ENCODE results near the gene CATSPER3. TPM values are rescaled to one million over a fixed set of nuclear protein-coding genes. Genes with fewer than 3 reads are reported as not detected.

Gene CATSPER3
- polyA plus RNA-seq, 2 of the 4 experiments (the other 2 are of a cell fraction), result 0.41 to 0.74 TPM

GRCh38 chr5:135053989-135054388 is 86.3 kb downstream of the CATSPER3 start:
- TF ChIP-seq POLR2A (IDR thresholded peaks at IDR 0.05; ENCODE audit: low read length), result no peak
- TF ChIP-seq HOXB5 (CRISPR knock-in tag; IDR thresholded peaks at IDR 0.05), result no peak
- TF ChIP-seq PHF8 (IDR thresholded peaks at IDR 0.05; ENCODE audit: borderline replicate concordance, low read depth), result no peak
- no peak for TF ChIP-seq RNF2 (IDR thresholded peaks at IDR 0.05; ENCODE audit: borderline replicate concordance, low read depth)
- TF ChIP-seq USF2 (IDR thresholded peaks at IDR 0.05), result no peak
- no peak for TF ChIP-seq ZNF302 (CRISPR knock-in tag; IDR thresholded peaks at IDR 0.05)
- TF ChIP-seq SREBF2 (IDR thresholded peaks at IDR 0.05), result no peak
- no peak for TF ChIP-seq ZSCAN20 (CRISPR knock-in tag; IDR thresholded peaks at IDR 0.05)
- Histone ChIP-seq H3K4me2 (no peak overlapping the region), H3K4me3 (no peak overlapping the region), H3K4me1 (no peaks in the 10 kb centered on the region), H3K9me3 (no peaks in the 10 kb centered on the region), H3K27ac (no peak overlapping the region)
- CTCF ChIA-PET, result interaction anchor here (2.2 kb wide), 1 partner anchor 31 kb away, joined by 6 read pairs; no protein-coding TSS in a partner anchor
- POLR2A ChIA-PET, result no interaction called here
- WGBS (ENCODE audit: missing lambda C conversion rate), result 72% methylated on average over 8 of the region's 8 CpGs
- FAIRE-seq, result no peak
- no peak for DNase-seq (ENCODE audit: low read depth in 1 of 2, low spot score in 1 of 2)
- no peak for ATAC-seq

GRCh38 chr5:135054546-135054945 is 86.8 kb downstream of the CATSPER3 start:
- ChIA-PET POLR2A (no interaction called here), CTCF (interaction anchor here (2.2 kb wide), 1 partner anchor 30 kb away, joined by 6 read pairs; no protein-coding TSS in a partner anchor)
- no peak for ATAC-seq
- H3K27ac ChIP-seq, result no peak overlapping the region
- 52% methylated on average over 2 of the region's 2 CpGs for WGBS (ENCODE audit: missing lambda C conversion rate)
- H3K4me2 ChIP-seq, result no peak overlapping the region
- no peak for FAIRE-seq
- H3K4me1 ChIP-seq, result no peaks in the 10 kb centered on the region
- no peak for TF ChIP-seq HOXB5 (CRISPR knock-in tag; IDR thresholded peaks at IDR 0.05)
- TF ChIP-seq HOXA7 (CRISPR knock-in tag; IDR thresholded peaks at IDR 0.05), result no peak
- no peak for TF ChIP-seq EHF (CRISPR knock-in tag; IDR thresholded peaks at IDR 0.05)
- TF ChIP-seq HES2 (IDR thresholded peaks at IDR 0.05), result no peak
- TF ChIP-seq TP53 (CRISPR knock-in tag; IDR thresholded peaks at IDR 0.05), result no peak
- TF ChIP-seq SREBF2 (IDR thresholded peaks at IDR 0.05), result no peak
- no peak for TF ChIP-seq CHD4 (IDR thresholded peaks at IDR 0.05; ENCODE audit: borderline replicate concordance)
- TF ChIP-seq NFE2L2 (conservative IDR thresholded peaks at IDR 0.05; ENCODE audit: low read length), result no peak
- no peak for TF ChIP-seq JUNB (IDR thresholded peaks at IDR 0.05)
- no peak for TF ChIP-seq HDAC2 (IDR thresholded peaks at IDR 0.05)
- TF ChIP-seq POLR2A (IDR thresholded peaks at IDR 0.05; ENCODE audit: low read length), result no peak
- no peak for TF ChIP-seq RARB (CRISPR knock-in tag; IDR thresholded peaks at IDR 0.05)
- TF ChIP-seq CTCF (IDR thresholded peaks at IDR 0.05), result no peak
- no peak for TF ChIP-seq KDM5A (IDR thresholded peaks at IDR 0.05)
- TF ChIP-seq MAZ (IDR thresholded peaks at IDR 0.05; ENCODE audit: borderline replicate concordance, low read depth, low read length), result no peak
- TF ChIP-seq NPAS2 (CRISPR knock-in tag; IDR thresholded peaks at IDR 0.05; ENCODE audit: borderline replicate concordance), result no peak
- no peak for TF ChIP-seq MYC (IDR thresholded peaks at IDR 0.05; ENCODE audit: borderline replicate concordance, low read length)
- TF ChIP-seq ZC3H11A (IDR thresholded peaks at IDR 0.05), result no peak
- no peak for DNase-seq (ENCODE audit: low read depth in 1 of 2, low spot score in 1 of 2)
- no peak overlapping the region for H3K4me3 ChIP-seq
- no peaks in the 10 kb centered on the region for H3K9me3 ChIP-seq

- ATAC-seq (no peak), FAIRE-seq (no peak), DNase-seq (ENCODE audit: low read depth in 1 of 2, low spot score in 1 of 2) (no peak)
- Histone ChIP-seq H3K27ac (no peak overlapping the region), H3K4me3 (no peak overlapping the region), H3K4me2 (no peak overlapping the region), H3K4me1 (no peaks in the 10 kb centered on the region), H3K9me3 (no peaks in the 10 kb centered on the region)
- 61% methylated on average over 5 of the region's 5 CpGs for WGBS (ENCODE audit: missing lambda C conversion rate)
- TF ChIP-seq CTCF (IDR thresholded peaks at IDR 0.05) (no peak), ESRRA (IDR thresholded peaks at IDR 0.05; ENCODE audit: borderline replicate concordance, low read length) (no peak)
- CTCF ChIA-PET, result interaction anchor here (1.0 to 1.1 kb wide), 2 partner anchors 114 to 151 kb away, joined by 3 read pairs; no protein-coding TSS in a partner anchor
- POLR2A ChIA-PET, result no interaction called here
These were observed 87.7 kb downstream of the CATSPER3 start for GRCh38 chr5:135055396-135055795.
